HepG2 (cell line): ENCODE results near the gene ARHGEF26. TPM values are rescaled to one million over a fixed set of nuclear protein-coding genes. Genes with fewer than 3 reads are reported as not detected.

ENCODE experiments used
- HIC2 ChIP-seq: sonication (generic); formaldehyde crosslinking; IDR thresholded peaks from 2 replicates; pipeline ENCODE4 v1.9.0; 2022; ENCODE audit warnings: low read depth, missing genetic modification reagents
- KDM2A ChIP-seq: sonication (generic); formaldehyde crosslinking; IDR thresholded peaks from 2 replicates; pipeline ENCODE4 v1.4.0; 2020; ENCODE audit warnings: low read depth, missing genetic modification reagents, borderline replicate concordance
- NFIB ChIP-seq: sonication (generic); formaldehyde crosslinking; IDR thresholded peaks from 2 replicates; pipeline ENCODE4 v1.9.0; 2021; ENCODE audit warnings: missing genetic modification reagents, mild to moderate bottlenecking, borderline replicate concordance
- PITX1 ChIP-seq: sonication (generic); formaldehyde crosslinking; IDR thresholded peaks from 2 replicates; pipeline ENCODE4 v1.5.1; 2020; ENCODE audit warnings: mild to moderate bottlenecking, missing genetic modification reagents
- ZFX ChIP-seq: sonication (generic); formaldehyde crosslinking; IDR thresholded peaks from 2 replicates; pipeline ENCODE4 v1.4.0; 2020; ENCODE audit warnings: mild to moderate bottlenecking, low read depth, missing genetic modification reagents, moderate library complexity
- ZNF484 ChIP-seq: sonication (generic); formaldehyde crosslinking; IDR thresholded peaks from 2 replicates; pipeline ENCODE4 v1.5.1; 2020; ENCODE audit warnings: mild to moderate bottlenecking, low read depth, missing genetic modification reagents, borderline replicate concordance
- ZNF564 ChIP-seq: sonication (generic); formaldehyde crosslinking; IDR thresholded peaks from 2 replicates; pipeline ENCODE4 v1.8.1; 2023; ENCODE audit warnings: mild to moderate bottlenecking, missing genetic modification reagents
- ZNF747 ChIP-seq: sonication (generic); formaldehyde crosslinking; IDR thresholded peaks from 2 replicates; pipeline ENCODE4 v1.8.1; 2023; ENCODE audit warnings: missing genetic modification reagents, mild to moderate bottlenecking, borderline replicate concordance
- polyA plus RNA-seq, 8 experiments: library from polyadenylated mRNA; depleted of rRNA in 3 of 8; stranded (reverse) in 7 of 8; unstranded in 1 of 8; fragments of >200 nt; fragmentation: Illumina TruSeq in 4 of 8; extraction: Trizol in 4 of 8; gene quantifications; 2 replicates each; pipeline versions ENCODE4 v1.2.1 to v1.2.3, GENCODE V29; 2011 to 2016; ENCODE audit warnings: low read depth in 4 of 8, missing spikeins in 1 of 8, mixed read lengths in 1 of 8; ENCODE audit not compliant: insufficient read depth in 1 of 8
- total RNA-seq, 5 experiments: library from RNA; depleted of rRNA; stranded (reverse); fragments of >200 nt; fragmentation: Illumina TruSeq; extraction: Trizol; gene quantifications; 2 replicates each; pipeline ENCODE4 v1.2.3, GENCODE V29; 2016; ENCODE audit warnings: low read depth in 1 of 5
- TF ChIP-seq, protein P1 (sequence below): sonication (generic); formaldehyde crosslinking; IDR thresholded peaks from 2 replicates; pipeline ENCODE4 v1.4.0; 2020; ENCODE audit warnings: missing genetic modification reagents, borderline replicate concordance
- TF ChIP-seq, protein P2 (sequence below): sonication (generic); formaldehyde crosslinking; IDR thresholded peaks from 2 replicates; pipeline ENCODE4 v1.5.1; 2020; ENCODE audit warnings: mild to moderate bottlenecking, missing genetic modification reagents, moderate library complexity
- TF ChIP-seq, protein P3 (sequence below): sonication (generic); formaldehyde crosslinking; IDR thresholded peaks from 2 replicates; pipeline ENCODE4 v1.5.0; 2020; ENCODE audit warnings: missing genetic modification reagents

ARHGEF26 gene
- total and polyA plus RNA-seq, 2 of the 13 experiments (the other 11 are each of a cell fraction or from before 2014, with no cell fraction given) = 0.74 to 6.1 TPM

- TF ChIP-seq, protein P1, sequence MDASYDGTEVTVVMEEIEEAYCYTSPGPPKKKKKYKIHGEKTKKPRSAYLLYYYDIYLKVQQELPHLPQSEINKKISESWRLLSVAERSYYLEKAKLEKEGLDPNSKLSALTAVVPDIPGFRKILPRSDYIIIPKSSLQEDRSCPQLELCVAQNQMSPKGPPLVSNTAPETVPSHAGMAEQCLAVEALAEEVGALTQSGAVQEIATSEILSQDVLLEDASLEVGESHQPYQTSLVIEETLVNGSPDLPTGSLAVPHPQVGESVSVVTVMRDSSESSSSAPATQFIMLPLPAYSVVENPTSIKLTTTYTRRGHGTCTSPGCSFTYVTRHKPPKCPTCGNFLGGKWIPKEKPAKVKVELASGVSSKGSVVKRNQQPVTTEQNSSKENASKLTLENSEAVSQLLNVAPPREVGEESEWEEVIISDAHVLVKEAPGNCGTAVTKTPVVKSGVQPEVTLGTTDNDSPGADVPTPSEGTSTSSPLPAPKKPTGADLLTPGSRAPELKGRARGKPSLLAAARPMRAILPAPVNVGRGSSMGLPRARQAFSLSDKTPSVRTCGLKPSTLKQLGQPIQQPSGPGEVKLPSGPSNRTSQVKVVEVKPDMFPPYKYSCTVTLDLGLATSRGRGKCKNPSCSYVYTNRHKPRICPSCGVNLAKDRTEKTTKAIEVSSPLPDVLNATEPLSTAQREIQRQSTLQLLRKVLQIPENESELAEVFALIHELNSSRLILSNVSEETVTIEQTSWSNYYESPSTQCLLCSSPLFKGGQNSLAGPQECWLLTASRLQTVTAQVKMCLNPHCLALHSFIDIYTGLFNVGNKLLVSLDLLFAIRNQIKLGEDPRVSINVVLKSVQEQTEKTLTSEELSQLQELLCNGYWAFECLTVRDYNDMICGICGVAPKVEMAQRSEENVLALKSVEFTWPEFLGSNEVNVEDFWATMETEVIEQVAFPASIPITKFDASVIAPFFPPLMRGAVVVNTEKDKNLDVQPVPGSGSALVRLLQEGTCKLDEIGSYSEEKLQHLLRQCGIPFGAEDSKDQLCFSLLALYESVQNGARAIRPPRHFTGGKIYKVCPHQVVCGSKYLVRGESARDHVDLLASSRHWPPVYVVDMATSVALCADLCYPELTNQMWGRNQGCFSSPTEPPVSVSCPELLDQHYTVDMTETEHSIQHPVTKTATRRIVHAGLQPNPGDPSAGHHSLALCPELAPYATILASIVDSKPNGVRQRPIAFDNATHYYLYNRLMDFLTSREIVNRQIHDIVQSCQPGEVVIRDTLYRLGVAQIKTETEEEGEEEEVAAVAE = no peak
- TF ChIP-seq ZNF747 (no peak), ZFX (CRISPR knock-in tag) (no peak), HIC2 (no peak), ZNF484 (CRISPR knock-in tag) (no peak), ZNF564 (CRISPR knock-in tag) (no peak), PITX1 (CRISPR knock-in tag) (no peak), NFIB (CRISPR knock-in tag) (no peak), KDM2A (CRISPR knock-in tag) (no peak)
- TF ChIP-seq, protein P2, sequence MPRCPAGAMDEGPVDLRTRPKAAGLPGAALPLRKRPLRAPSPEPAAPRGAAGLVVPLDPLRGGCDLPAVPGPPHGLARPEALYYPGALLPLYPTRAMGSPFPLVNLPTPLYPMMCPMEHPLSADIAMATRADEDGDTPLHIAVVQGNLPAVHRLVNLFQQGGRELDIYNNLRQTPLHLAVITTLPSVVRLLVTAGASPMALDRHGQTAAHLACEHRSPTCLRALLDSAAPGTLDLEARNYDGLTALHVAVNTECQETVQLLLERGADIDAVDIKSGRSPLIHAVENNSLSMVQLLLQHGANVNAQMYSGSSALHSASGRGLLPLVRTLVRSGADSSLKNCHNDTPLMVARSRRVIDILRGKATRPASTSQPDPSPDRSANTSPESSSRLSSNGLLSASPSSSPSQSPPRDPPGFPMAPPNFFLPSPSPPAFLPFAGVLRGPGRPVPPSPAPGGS = no peak
- TF ChIP-seq, protein P3, sequence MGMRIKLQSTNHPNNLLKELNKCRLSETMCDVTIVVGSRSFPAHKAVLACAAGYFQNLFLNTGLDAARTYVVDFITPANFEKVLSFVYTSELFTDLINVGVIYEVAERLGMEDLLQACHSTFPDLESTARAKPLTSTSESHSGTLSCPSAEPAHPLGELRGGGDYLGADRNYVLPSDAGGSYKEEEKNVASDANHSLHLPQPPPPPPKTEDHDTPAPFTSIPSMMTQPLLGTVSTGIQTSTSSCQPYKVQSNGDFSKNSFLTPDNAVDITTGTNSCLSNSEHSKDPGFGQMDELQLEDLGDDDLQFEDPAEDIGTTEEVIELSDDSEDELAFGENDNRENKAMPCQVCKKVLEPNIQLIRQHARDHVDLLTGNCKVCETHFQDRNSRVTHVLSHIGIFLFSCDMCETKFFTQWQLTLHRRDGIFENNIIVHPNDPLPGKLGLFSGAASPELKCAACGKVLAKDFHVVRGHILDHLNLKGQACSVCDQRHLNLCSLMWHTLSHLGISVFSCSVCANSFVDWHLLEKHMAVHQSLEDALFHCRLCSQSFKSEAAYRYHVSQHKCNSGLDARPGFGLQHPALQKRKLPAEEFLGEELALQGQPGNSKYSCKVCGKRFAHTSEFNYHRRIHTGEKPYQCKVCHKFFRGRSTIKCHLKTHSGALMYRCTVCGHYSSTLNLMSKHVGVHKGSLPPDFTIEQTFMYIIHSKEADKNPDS (CRISPR knock-in tag) = no peak
Measured at GRCh38 chr3:154129625-154130024, 8.4 kb downstream of the ARHGEF26 start (continued).
